Heart right ventricle (tissue), 16 donors: ENCODE measurements around the gene APOC1. TPM values are rescaled to one million over a fixed set of nuclear protein-coding genes. Genes with fewer than 3 reads are reported as not detected.
A peak's percentile ranks its signal among the peaks of the same experiment; 100 is the strongest.

Source experiments
- ATAC-seq, 8 donors: fragments of 200-7000 bp; cut with Tn5 transposase; one replicate each; pipeline ENCODE4 v1.9.1; 2020; ENCODE audit warnings: mild to moderate bottlenecking in 8 of 8, moderate library complexity in 8 of 8, moderate number of reproducible peaks in 1 of 8
- DNase-seq, 2 donors: peaks; one replicate each; pipeline ENCODE4 v3.0.0-alpha.2; 2020
- H3K27ac ChIP-seq, 10 donors: fragments of 200-600 bp; sonication (generic) in 2 of 10; one replicate each; pipeline versions ENCODE4 v1.5.0 to v1.8.0; 2020 to 2022; ENCODE audit warnings: mild to moderate bottlenecking in 3 of 10
- H3K27me3 ChIP-seq, 7 donors: fragments of 200-600 bp; one replicate each; pipeline ENCODE4 v1.8.0; 2021 to 2022; ENCODE audit warnings: mild to moderate bottlenecking in 2 of 7
- H3K36me3 ChIP-seq, 9 donors: fragments of 200-600 bp; sonication (generic) in 1 of 9; one replicate each; pipeline versions ENCODE4 v1.5.0 to v1.8.0; 2020 to 2022; ENCODE audit warnings: mild to moderate bottlenecking in 2 of 9
- H3K4me1 ChIP-seq, 9 donors: fragments of 200-600 bp; sonication (generic) in 1 of 9; one replicate each; pipeline versions ENCODE4 v1.5.0 to v1.8.0; 2020 to 2022; ENCODE audit warnings: mild to moderate bottlenecking in 4 of 9
- H3K4me3 ChIP-seq, 10 donors: fragments of 200-600 bp; sonication (generic) in 2 of 10; one replicate each; pipeline versions ENCODE4 v1.5.0 to v1.8.0; 2020 to 2022; ENCODE audit warnings: mild to moderate bottlenecking in 7 of 10, moderate library complexity in 2 of 10
- H3K9me3 ChIP-seq, 11 donors: fragments of 200-600 bp in 10 of 11; sonication (generic) in 2 of 11; one replicate each; pipeline versions ENCODE4 v1.5.0 to v1.8.0; 2013 to 2022; ENCODE audit warnings: mild to moderate bottlenecking in 2 of 11, control low read depth in 1 of 11, moderate library complexity in 1 of 11
- WGBS, 2 donors: extraction: QIAGEN DNeasy Blood & Tissue Kit; methylation state at CpG; one replicate each; pipeline ENCODE4 v1.1.7; 2013; ENCODE audit warnings: inconsistent platforms in 1 of 2; 5-methylcytosine and 5-hydroxymethylcytosine counted together
- intact Hi-C, 10 donors: fragments of 100-400 bp; cut with DNase I; formaldehyde crosslinking; loops; one replicate each; pipeline versions ENCODE4 v1.11.1 to v1.14.2; 2022
- polyA plus RNA-seq, 2 donors: library from polyadenylated mRNA; stranded (reverse); fragments of 200-250 nt; gene quantifications; one replicate each; pipeline ENCODE4 v1.2.3, GENCODE V29; 2013
- total RNA-seq, 10 donors: library from RNA; stranded (reverse); fragmentation: NEBNext Ultra II Directional in 3 of 10; extraction: Animal tissue kit (Norgen Biotek cat#: 25700) in 3 of 10; gene quantifications; one replicate each; pipeline versions ENCODE4 v1.2.1 to v1.2.4, GENCODE V29; 2021 to 2023
- TF ChIP-seq, protein P1 (sequence below), 9 donors: fragments of 200-600 bp; sonication (generic) in 2 of 9; IDR thresholded peaks; one replicate each; pipeline versions ENCODE4 v1.5.0 to v1.8.0; 2021 to 2022; ENCODE audit warnings: antibody characterized with exemption in 9 of 9, mild to moderate bottlenecking in 5 of 9, moderate library complexity in 1 of 9
- donor health status: Arrhythmogenic right ventricular cardiomyopathy.
- donor health status: ischemic (EF 13 %, LVEDD 7.1; RV severe dilation, severe dysfunction).
- donor health status: healthy with polysubstance abuse.
- donor health status: DM: no; HTN: yes; CAD: no.
- donor health status: DM: no; HTN: no; CAD: no.
- donor health status: ischemic (EF 25% LVEDD 6.9; RV normal size, moderate dysfunction).
- donor health status: ischemic (EF 25% LVEDD 5.7; RV mildly dilated, moderate dysfunction).
- donor health status: healthy.
- donor health status: DM: yes; HTN: yes; CAD: no.
- donor health status: Ischemic cardiomyopathy.
- donor health status: ischemic (EF 35%, LVEDD 5.7; RV mildly dilated, moderate dysfunction).
- donor health status: nonischemic (EF 11% LVEDD 7.7; RV severe dilation, severe dysfunction).
- donor health status: DM: yes; HTN: yes; CAD: no.
- donor health status: PGD.
- donor health status: ischemic (EF 29% LVEDD 5.4; RV normal size, mild dysfunction).
- donor health status: nonischemic (EF 23%, LVEDD 6.1; RV moderate dilation, normal function).

Gene APOC1
- total and polyA plus RNA-seq, 12 donors: 1.4 to 13.5 (median 2.9) TPM; not detected in 5

DNA sequence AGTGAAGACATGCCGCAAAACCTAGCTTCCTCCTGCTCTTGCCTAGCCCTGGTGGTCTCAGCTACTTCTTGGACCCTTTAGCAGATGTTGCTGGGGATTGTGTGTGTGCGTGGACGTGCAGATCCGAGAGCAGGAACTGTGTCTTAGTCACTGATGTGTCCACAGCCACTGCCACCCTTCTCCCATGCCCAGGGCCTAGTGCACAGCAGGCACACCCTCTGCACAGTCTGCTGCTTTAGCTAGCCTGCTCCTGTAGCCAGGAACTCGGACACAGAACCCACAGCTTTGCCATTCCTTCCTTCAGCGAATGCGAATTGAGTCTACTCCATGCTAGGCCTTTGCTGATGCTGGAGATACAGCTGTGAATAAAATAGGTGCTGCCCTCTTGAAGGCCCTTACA, 43.1 kb downstream of the APOC1 start:
- Histone ChIP-seq H3K9me3 (no peaks in the 10 kb centered on the region), H3K36me3 (peaks cover 0 to 27% (median 3%) of the 10 kb centered on the region in 9 donors), H3K27ac (peak overlapping the region in 2 of 10 donors; percentile 4 to 13), H3K4me1 (peaks cover 14 to 77% (median 35%) of the 10 kb centered on the region in 9 donors), H3K27me3 (no peaks in the 10 kb centered on the region), H3K4me3 (no peak overlapping the region)
- TF ChIP-seq, protein P1, sequence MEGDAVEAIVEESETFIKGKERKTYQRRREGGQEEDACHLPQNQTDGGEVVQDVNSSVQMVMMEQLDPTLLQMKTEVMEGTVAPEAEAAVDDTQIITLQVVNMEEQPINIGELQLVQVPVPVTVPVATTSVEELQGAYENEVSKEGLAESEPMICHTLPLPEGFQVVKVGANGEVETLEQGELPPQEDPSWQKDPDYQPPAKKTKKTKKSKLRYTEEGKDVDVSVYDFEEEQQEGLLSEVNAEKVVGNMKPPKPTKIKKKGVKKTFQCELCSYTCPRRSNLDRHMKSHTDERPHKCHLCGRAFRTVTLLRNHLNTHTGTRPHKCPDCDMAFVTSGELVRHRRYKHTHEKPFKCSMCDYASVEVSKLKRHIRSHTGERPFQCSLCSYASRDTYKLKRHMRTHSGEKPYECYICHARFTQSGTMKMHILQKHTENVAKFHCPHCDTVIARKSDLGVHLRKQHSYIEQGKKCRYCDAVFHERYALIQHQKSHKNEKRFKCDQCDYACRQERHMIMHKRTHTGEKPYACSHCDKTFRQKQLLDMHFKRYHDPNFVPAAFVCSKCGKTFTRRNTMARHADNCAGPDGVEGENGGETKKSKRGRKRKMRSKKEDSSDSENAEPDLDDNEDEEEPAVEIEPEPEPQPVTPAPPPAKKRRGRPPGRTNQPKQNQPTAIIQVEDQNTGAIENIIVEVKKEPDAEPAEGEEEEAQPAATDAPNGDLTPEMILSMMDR (IDR thresholded peaks at IDR 0.05): no peak
- 77 to 87% methylated on average over 7 of the region's 7 CpGs for WGBS, 2 donors
- intact Hi-C loops: loop anchor here in 1 of 10 donors (10.0 kb wide), 1 partner anchor 273 kb away; no protein-coding TSS in a partner anchor
- no peak for DNase-seq
- no peak for ATAC-seq

DNA sequence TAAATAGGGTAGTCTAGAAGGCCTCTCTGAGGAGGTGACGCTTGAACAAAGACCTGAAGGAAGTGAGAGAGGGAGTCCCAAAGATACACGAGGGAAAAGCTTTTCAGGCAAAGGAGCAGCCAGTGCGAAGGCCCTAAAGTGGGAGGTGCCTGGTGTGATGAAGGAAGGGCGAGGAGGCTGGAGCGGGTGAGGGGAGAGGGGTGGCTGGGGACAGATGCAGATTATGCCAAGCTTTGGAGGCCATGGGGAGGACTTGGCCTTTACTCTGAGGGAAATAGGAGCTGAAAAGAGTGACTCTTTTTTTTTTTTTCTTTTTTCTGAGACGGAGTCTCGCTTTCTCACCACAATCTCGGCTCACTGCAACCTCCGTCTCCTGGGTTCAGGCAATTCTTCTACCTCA, 43.7 kb downstream of the APOC1 start:
- no peak overlapping the region for H3K4me3 ChIP-seq
- no peak for ATAC-seq
- DNase-seq: no peak
- H3K9me3 ChIP-seq: no peaks in the 10 kb centered on the region
- H3K27ac ChIP-seq: no peak overlapping the region
- H3K27me3 ChIP-seq: no peaks in the 10 kb centered on the region
- peaks cover 14 to 75% (median 35%) of the 10 kb centered on the region in 9 donors for H3K4me1 ChIP-seq
- whole genome bisulfite sequencing, 2 donors: 75 to 83% methylated on average over 9 of the region's 9 CpGs
- intact Hi-C loops: loop anchor here in 1 of 10 donors (10.0 kb wide), 1 partner anchor 273 kb away; no protein-coding TSS in a partner anchor
- H3K36me3 ChIP-seq: peaks cover 0 to 33% (median 8%) of the 10 kb centered on the region in 9 donors
- TF ChIP-seq, protein P1 (IDR thresholded peaks at IDR 0.05): no peak

DNA sequence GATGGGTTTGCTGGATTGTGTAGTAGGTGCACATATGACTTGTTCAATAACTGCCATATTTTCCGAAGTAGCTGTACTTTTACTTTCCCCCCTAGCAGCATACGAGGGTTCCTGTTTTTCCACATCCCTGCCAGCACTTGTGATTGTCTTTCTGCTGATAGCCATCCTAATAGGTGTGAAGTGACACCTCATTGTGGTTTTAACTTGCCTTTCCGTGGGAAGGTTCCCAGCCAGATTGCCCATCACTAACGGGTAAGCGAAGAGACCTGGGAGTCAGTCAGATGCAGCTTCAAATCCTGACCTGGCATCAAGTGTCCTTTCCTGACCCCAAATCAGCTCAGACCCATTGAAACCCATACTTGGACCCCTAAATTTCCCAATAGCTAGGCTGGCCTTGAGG, 45.3 kb downstream of the APOC1 start:
- 73% methylated on average over 5 of the region's 5 CpGs for WGBS, 2 donors

DNA sequence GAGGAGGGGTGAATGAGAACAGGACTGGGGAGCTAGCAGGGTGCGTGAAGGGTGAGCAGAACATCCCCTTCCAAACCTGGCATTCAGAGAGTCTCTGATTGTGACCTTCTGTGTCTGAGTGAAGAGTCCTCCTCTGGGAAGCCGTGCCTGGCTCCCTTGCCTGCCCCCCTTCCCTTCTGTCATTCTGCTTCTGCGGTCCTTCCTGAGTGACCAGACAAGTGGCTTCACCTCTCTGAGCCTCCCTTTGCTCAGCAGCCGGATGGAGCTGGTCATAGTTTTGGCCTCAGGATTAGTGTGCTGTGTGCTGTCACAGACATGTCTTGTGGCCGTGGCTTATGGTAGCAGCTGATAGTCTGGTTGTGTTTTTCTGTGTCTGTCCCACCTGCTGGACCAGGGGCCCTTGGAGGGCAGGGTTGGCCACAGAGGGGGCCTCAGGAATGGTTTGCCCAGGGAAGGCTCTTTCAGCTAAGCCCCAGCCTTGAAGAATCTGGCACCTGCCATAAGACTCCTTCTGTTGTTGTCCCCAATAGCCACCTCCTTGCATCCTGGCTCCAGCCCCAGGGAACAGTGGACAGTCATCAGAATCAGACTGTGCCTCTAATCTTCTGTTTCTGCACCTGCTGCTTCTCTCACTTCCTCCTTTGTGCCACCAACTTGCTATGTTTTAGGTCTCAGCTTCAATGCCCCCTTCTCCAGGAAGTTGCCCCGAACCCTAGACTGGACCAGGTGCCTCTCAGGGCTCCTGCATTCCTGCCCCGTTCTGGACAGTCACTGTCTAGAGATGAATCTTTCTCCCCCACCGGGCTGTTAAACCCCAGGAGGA, 46.7 kb downstream of the APOC1 start:
- Histone ChIP-seq H3K4me1 (peaks cover 12 to 56% (median 22%) of the 10 kb centered on the region in 9 donors), H3K27ac (no peak overlapping the region), H3K9me3 (no peaks in the 10 kb centered on the region), H3K27me3 (no peaks in the 10 kb centered on the region), H3K4me3 (no peak overlapping the region), H3K36me3 (peaks cover 0 to 61% (median 23%) of the 10 kb centered on the region in 9 donors)
- 71 to 75% methylated on average over 8 of the region's 8 CpGs for WGBS, 2 donors
- TF ChIP-seq, protein P1 (IDR thresholded peaks at IDR 0.05): no peak
- intact Hi-C loops: no loop called here
- DNase-seq (no peak), ATAC-seq (peak in 3 of 8 donors; percentile 16 to 43 (median 23))

More for the DNA sequence above, 45.3 kb downstream of the APOC1 start:
- no peak for ATAC-seq
- TF ChIP-seq, protein P1 (IDR thresholded peaks at IDR 0.05): no peak
- H3K36me3 ChIP-seq: peaks cover 0 to 47% (median 12%) of the 10 kb centered on the region in 9 donors
- H3K27me3 ChIP-seq: no peaks in the 10 kb centered on the region
- H3K9me3 ChIP-seq: no peaks in the 10 kb centered on the region
- H3K4me3 ChIP-seq: no peak overlapping the region
- peaks cover 14 to 61% (median 26%) of the 10 kb centered on the region in 9 donors for H3K4me1 ChIP-seq
- H3K27ac ChIP-seq: no peak overlapping the region
- DNase-seq: no peak
- intact Hi-C loops: loop anchor here in 1 of 10 donors (10.0 kb wide), 1 partner anchor 275 kb away; no protein-coding TSS in a partner anchor
